Measurements from ENCODE around the gene LANCL2. TPM values are rescaled to one million over a fixed set of nuclear protein-coding genes. Genes with fewer than 3 reads are reported as not detected.

The LANCL2 gene
- total and polyA plus RNA-seq, 4 experiments from 2014 or later, result 4.4 to 7.0 (median 5.2) TPM

- H3K4me3 ChIP-seq (ENCODE audit: low read length in 2 of 2), result no peak overlapping the region
- peaks cover 81% of the 10 kb centered on the region for H3K4me1 ChIP-seq (ENCODE audit: insufficient read depth, low read length)
- H3K36me3 Mint-ChIP-seq, result peaks cover 28 to 30% of the 10 kb centered on the region in 2 donors
- peaks cover 67 to 91% (median 77%) of the 10 kb centered on the region in 4 donors for H3K4me1 Mint-ChIP-seq
- CTCF ChIA-PET (ENCODE audit: partially characterized antibody), result interaction anchor here (1.0 to 1.5 kb wide), 3 partner anchors 44 to 121 kb away, joined by 4 to 5 read pairs (median 5); no protein-coding TSS in a partner anchor
- no peaks in the 10 kb centered on the region for H3K27me3 ChIP-seq (ENCODE audit: insufficient read depth, low read length)
- H3K27ac ChIP-seq (ENCODE audit: low read depth, low read length), result peak overlapping the region; percentile 21
- intact Hi-C loops (cut with micrococcal nuclease), result loop anchor here (5.0 kb wide), 1 partner anchor 40 kb away; no protein-coding TSS in a partner anchor
- H3K36me3 ChIP-seq (ENCODE audit: insufficient read depth, low read length), result peaks cover 6% of the 10 kb centered on the region
- H3K4me3 Mint-ChIP-seq, result peak overlapping the region in 7 of 8 donors; percentile 19 to 72 (median 55)
- H3K27me3 Mint-ChIP-seq, result no peaks in the 10 kb centered on the region
- POLR2A ChIA-PET (ENCODE audit: partially characterized antibody), result interaction anchor here (1.0 to 1.5 kb wide), 2 partner anchors 56 to 95 kb away, joined by 4 to 6 read pairs; partner anchors contain the start of gene VOPP1
- peak overlapping the region; percentile 70 to 91 (median 82) for H3K27ac Mint-ChIP-seq
- no peaks in the 10 kb centered on the region for H3K9me3 Mint-ChIP-seq
- no peaks in the 10 kb centered on the region for H3K9me3 ChIP-seq (ENCODE audit: control insufficient read depth in 1 of 2, low read length in 2 of 2)
- DNase-seq, result no peak
These were observed 112.0 kb downstream of the LANCL2 start for GRCh38 chr7:55476852-55477780.

GRCh38 chr7:55477781-55478374 is 112.7 kb downstream of the LANCL2 start:
- no peaks in the 10 kb centered on the region for H3K9me3 Mint-ChIP-seq
- Histone ChIP-seq H3K4me3 (ENCODE audit: low read length in 2 of 2) (no peak overlapping the region), H3K4me1 (ENCODE audit: insufficient read depth, low read length) (peaks cover 83% of the 10 kb centered on the region), H3K27me3 (ENCODE audit: insufficient read depth, low read length) (no peaks in the 10 kb centered on the region), H3K27ac (ENCODE audit: low read depth, low read length) (peak overlapping the region; percentile 4), H3K9me3 (ENCODE audit: control insufficient read depth in 1 of 2, low read length in 2 of 2) (no peaks in the 10 kb centered on the region), H3K36me3 (ENCODE audit: insufficient read depth, low read length) (peaks cover 6% of the 10 kb centered on the region)
- peak overlapping the region; percentile 10 to 82 (median 68) for H3K27ac Mint-ChIP-seq
- DNase-seq, result no peak
- peaks cover 32 to 34% of the 10 kb centered on the region in 2 donors for H3K36me3 Mint-ChIP-seq
- H3K27me3 Mint-ChIP-seq, result no peaks in the 10 kb centered on the region
- CTCF ChIA-PET (ENCODE audit: partially characterized antibody), result no interaction called here
- peak overlapping the region in 6 of 8 donors; percentile 5 to 72 (median 46) for H3K4me3 Mint-ChIP-seq
- H3K4me1 Mint-ChIP-seq, result peaks cover 68 to 96% (median 77%) of the 10 kb centered on the region in 4 donors
- POLR2A ChIA-PET (ENCODE audit: partially characterized antibody), result no interaction called here
- intact Hi-C loops (cut with micrococcal nuclease), result loop anchor here (5.0 kb wide), 1 partner anchor 39 kb away; no protein-coding TSS in a partner anchor

- Histone ChIP-seq H3K4me3 (ENCODE audit: low read length in 2 of 2) (no peak overlapping the region), H3K27ac (ENCODE audit: low read depth, low read length) (no peak overlapping the region), H3K27me3 (ENCODE audit: insufficient read depth, low read length) (no peaks in the 10 kb centered on the region), H3K9me3 (ENCODE audit: control insufficient read depth in 1 of 2, low read length in 2 of 2) (no peaks in the 10 kb centered on the region), H3K4me1 (ENCODE audit: insufficient read depth, low read length) (peaks cover 83% of the 10 kb centered on the region), H3K36me3 (ENCODE audit: insufficient read depth, low read length) (no peaks in the 10 kb centered on the region)
- Mint-ChIP-seq H3K9me3 (no peaks in the 10 kb centered on the region), H3K36me3 (peaks cover 37 to 42% of the 10 kb centered on the region in 2 donors), H3K27me3 (no peaks in the 10 kb centered on the region), H3K4me1 (peaks cover 66 to 96% (median 76%) of the 10 kb centered on the region in 4 donors), H3K27ac (peak overlapping the region in 6 of 7 donors; percentile 10 to 82 (median 66)), H3K4me3 (peak overlapping the region in 3 of 8 donors; percentile 20 to 30 (median 27))
- no peak for DNase-seq
- POLR2A ChIA-PET (ENCODE audit: partially characterized antibody), result interaction anchor here (0.7 to 1.0 kb wide), 3 partner anchors 9 to 21 kb away, joined by 3 to 5 read pairs (median 3); no protein-coding TSS in a partner anchor
- CTCF ChIA-PET (ENCODE audit: partially characterized antibody), result interaction anchor here (0.8 kb wide), 1 partner anchor 10 kb away, joined by 3 read pairs; no protein-coding TSS in a partner anchor
- intact Hi-C loops (cut with micrococcal nuclease), result loop anchor here (5.0 kb wide), 1 partner anchor 39 kb away; no protein-coding TSS in a partner anchor
These were observed 113.6 kb downstream of the LANCL2 start for GRCh38 chr7:55478700-55479099.

GRCh38 chr7:55481155-55481554 is 116.0 kb downstream of the LANCL2 start:
- Mint-ChIP-seq H3K4me3 (peak overlapping the region in 2 of 8 donors; percentile 28 to 53), H3K36me3 (peaks cover 51 to 55% of the 10 kb centered on the region in 2 donors), H3K27me3 (no peaks in the 10 kb centered on the region), H3K9me3 (no peaks in the 10 kb centered on the region), H3K4me1 (peaks cover 54 to 96% (median 73%) of the 10 kb centered on the region in 4 donors), H3K27ac (peak overlapping the region in 5 of 7 donors; percentile 37 to 84 (median 73))
- no peaks in the 10 kb centered on the region for H3K9me3 ChIP-seq (ENCODE audit: control insufficient read depth in 1 of 2, low read length in 2 of 2)
- peaks cover 82% of the 10 kb centered on the region for H3K4me1 ChIP-seq (ENCODE audit: insufficient read depth, low read length)
- POLR2A ChIA-PET (ENCODE audit: partially characterized antibody), result no interaction called here
- CTCF ChIA-PET (ENCODE audit: partially characterized antibody), result no interaction called here
- no peak overlapping the region for H3K27ac ChIP-seq (ENCODE audit: low read depth, low read length)
- DNase-seq, result no peak
- intact Hi-C loops (cut with micrococcal nuclease), result no loop called here
- H3K27me3 ChIP-seq (ENCODE audit: insufficient read depth, low read length), result no peaks in the 10 kb centered on the region
- H3K36me3 ChIP-seq (ENCODE audit: insufficient read depth, low read length), result peaks cover 6% of the 10 kb centered on the region
- H3K4me3 ChIP-seq (ENCODE audit: low read length in 2 of 2), result no peak overlapping the region

- ChIA-PET POLR2A (ENCODE audit: partially characterized antibody) (interaction anchor here (1.4 kb wide), 1 partner anchor 16 kb away, joined by 4 read pairs; no protein-coding TSS in a partner anchor), CTCF (ENCODE audit: partially characterized antibody) (no interaction called here)
- Mint-ChIP-seq H3K36me3 (peaks cover 60 to 62% of the 10 kb centered on the region in 2 donors), H3K4me3 (no peak overlapping the region), H3K27me3 (no peaks in the 10 kb centered on the region), H3K9me3 (no peaks in the 10 kb centered on the region), H3K4me1 (peaks cover 46 to 96% (median 69%) of the 10 kb centered on the region in 4 donors), H3K27ac (peak overlapping the region in 5 of 7 donors; percentile 26 to 89 (median 63))
- H3K27ac ChIP-seq (ENCODE audit: low read depth, low read length), result no peak overlapping the region
- no peak overlapping the region for H3K4me3 ChIP-seq (ENCODE audit: low read length in 2 of 2)
- no peaks in the 10 kb centered on the region for H3K27me3 ChIP-seq (ENCODE audit: insufficient read depth, low read length)
- peaks cover 67% of the 10 kb centered on the region for H3K4me1 ChIP-seq (ENCODE audit: insufficient read depth, low read length)
- no peak for DNase-seq
- no peaks in the 10 kb centered on the region for H3K9me3 ChIP-seq (ENCODE audit: control insufficient read depth in 1 of 2, low read length in 2 of 2)
- H3K36me3 ChIP-seq (ENCODE audit: insufficient read depth, low read length), result peaks cover 16% of the 10 kb centered on the region
- intact Hi-C loops (cut with micrococcal nuclease), result no loop called here
These were observed 117.9 kb downstream of the LANCL2 start for GRCh38 chr7:55483046-55483445.

All from CD4-positive, alpha-beta memory T cell (primary cell).